ENCODE data around the gene CLCF1. TPM values are rescaled to one million over a fixed set of nuclear protein-coding genes. Genes with fewer than 3 reads are reported as not detected.
A peak's percentile ranks its signal among the peaks of the same experiment; 100 is the strongest.

The CLCF1 gene
- total and polyA plus RNA-seq, 10 of the 15 experiments (the other 5 are each of a cell fraction or from before 2014, with no cell fraction given) = 0.16 to 2.1 (median 0.63) TPM; not detected in 1

GRCh38 chr11:67389477-67389876 lies 16.1 kb upstream of the CLCF1 start:
- Histone ChIP-seq H3K79me2 (ENCODE audit: control insufficient read depth, insufficient read depth, low read length) (peaks cover 21% of the 10 kb centered on the region), H3K4me2 (ENCODE audit: control insufficient read depth, insufficient read depth) (no peak overlapping the region), H3K27ac (ENCODE audit: control insufficient read depth, insufficient read depth) (no peak overlapping the region), H4K20me1 (ENCODE audit: control insufficient read depth, insufficient read depth) (no peaks in the 10 kb centered on the region; the same call in 1 of the 2 replicates), H2AFZ (ENCODE audit: control insufficient read depth, low read depth, low read length) (no peak overlapping the region), H3K9me3 (replicated peaks; ENCODE audit: control insufficient read depth, insufficient read depth, low read length) (no peaks in the 10 kb centered on the region), H3K4me1 (ENCODE audit: control insufficient read depth, insufficient read depth, low read length) (peaks cover 7% of the 10 kb centered on the region), H3K9ac (ENCODE audit: control insufficient read depth, insufficient read depth, low read length) (no peak overlapping the region), H3K4me3 (no peak overlapping the region), H3K36me3 (ENCODE audit: control insufficient read depth in 2 of 2, insufficient read depth in 2 of 2, low read length in 1 of 2) (peaks cover 0 to 6% of the 10 kb centered on the region in 2 experiments; a peak in 2 of 4 replicates), H3K27me3 (replicated peaks in 1 of 2; ENCODE audit: control insufficient read depth in 2 of 2, insufficient read depth in 2 of 2, low read length in 1 of 2) (peaks cover 0 to 3% of the 10 kb centered on the region in 2 experiments; a peak in 2 of 4 replicates)
- FAIRE-seq (peak; percentile 64), DNase-seq (ENCODE audit: low read depth, low spot score) (no peak), ATAC-seq (peak; percentile 71)
- RAD21 ChIA-PET (ENCODE audit: unreplicated experiment) = interaction anchor here (0.6 to 15.0 kb wide), 5 partner anchors 12 to 96 kb away, joined by 3 to 525 read pairs (median 4); partner anchors contain the start of genes POLD4, PPP1CA and PTPRCAP
- CTCF ChIA-PET = interaction anchor here (0.5 to 25.5 kb wide), 12 partner anchors 9 to 259 kb away, joined by 3 to 1301 read pairs (median 4); partner anchors contain the start of genes CLCF1, POLD4, PPP1CA and PTPRCAP
- BruUV-seq (replicated peaks) = no TSS peak
- SMC1A ChIA-PET (ENCODE audit: uncharacterized antibody, unreplicated experiment) = interaction anchor here (0.8 to 1.0 kb wide), 3 partner anchors 11 to 116 kb away, joined by 3 to 5 read pairs (median 3); partner anchors contain the start of genes PITPNM1 and POLD4
- POLR2A ChIA-PET = interaction anchor here (0.6 to 0.7 kb wide), 2 partner anchors 44 to 96 kb away, joined by 3 to 4 read pairs; no protein-coding TSS in a partner anchor
- in situ Hi-C loops (cut with MboI) (loop anchor here (5.0 kb wide), 1 partner anchor 37 kb away; the partner anchor contains the start of gene POLD4), intact Hi-C loops (cut with micrococcal nuclease; ENCODE audit: unreplicated experiment) (loop anchor here (1.0 kb wide), 1 partner anchor 117 kb away; no protein-coding TSS in a partner anchor)
- 67% methylated on average over 6 of the region's 6 CpGs for WGBS (ENCODE audit: insufficient coverage, insufficient replicate concordance, low lambda C conversion rate, missing lambda C conversion rate)
- TF ChIP-seq IRF4 (IDR thresholded peaks at IDR 0.05; ENCODE audit: low read depth, low read length) = no peak
- 0 out of 4 replicates have a peak, but pooled peaks have one; percentile 8 to 17 for TF ChIP-seq IKZF2 (IDR thresholded peaks at IDR 0.05)
- TF ChIP-seq TBL1XR1 (IDR thresholded peaks at IDR 0.05; ENCODE audit: low read depth, low read length) = no peak
- no peak for TF ChIP-seq ZNF207 (IDR thresholded peaks at IDR 0.05; ENCODE audit: borderline replicate concordance)
- TF ChIP-seq KAT2A (conservative IDR thresholded peaks at IDR 0.05; ENCODE audit: control insufficient read depth, low read depth, low read length) = no peak
- no peak for TF ChIP-seq BHLHE40 (IDR thresholded peaks at IDR 0.05; ENCODE audit: borderline replicate concordance in 1 of 2, low read depth in 2 of 2, low read length in 1 of 2)
- no peak for TF ChIP-seq MYB (IDR thresholded peaks at IDR 0.05; ENCODE audit: borderline replicate concordance, low read depth, low read length)
- TF ChIP-seq BCLAF1 (IDR thresholded peaks at IDR 0.05) = no peak
- peak; percentile 72 to 85 (median 75) for TF ChIP-seq CTCF (IDR thresholded peaks at IDR 0.05 in 2 of 3, conservative IDR thresholded peaks at IDR 0.05 in 1 of 3; ENCODE audit: control insufficient read depth in 2 of 3, extremely low read depth in 1 of 3, insufficient read depth in 1 of 3, low read depth in 3 of 3, low read length in 3 of 3)
- TF ChIP-seq BRCA1 (IDR thresholded peaks at IDR 0.05; ENCODE audit: low read depth, low read length) = no peak
- no peak for TF ChIP-seq CHD1 (IDR thresholded peaks at IDR 0.05; ENCODE audit: low read depth, low read length)
- TF ChIP-seq RAD21 (IDR thresholded peaks at IDR 0.05; ENCODE audit: insufficient read depth, low read depth, low read length) = peak; percentile 71
- no peak for TF ChIP-seq TCF12 (IDR thresholded peaks at IDR 0.05; ENCODE audit: low read depth, low read length)
- no peak for TF ChIP-seq IRF3 (IDR thresholded peaks at IDR 0.05)
- TF ChIP-seq ZNF217 (IDR thresholded peaks at IDR 0.05) = no peak
- no peak for TF ChIP-seq CBX3 (IDR thresholded peaks at IDR 0.05; ENCODE audit: borderline replicate concordance, low read depth)
